Esophagus mucosa (tissue), 1 donor: ENCODE results near the gene QRSL1. TPM values are rescaled to one million over a fixed set of nuclear protein-coding genes. Genes with fewer than 3 reads are reported as not detected.
"Not testable (repeated sequence)": the region's sequence is repeated elsewhere in the genome, so short reads cannot be mapped to it uniquely, and the experiment has no call there.

ENCODE experiments used
- ATAC-seq: fragments of 200-7000 bp; cut with Tn5 transposase; one replicate; pipeline ENCODE4 v1.9.1; 2020
- total RNA-seq: library from RNA; stranded (reverse); gene quantifications from one replicate; pipeline ENCODE4 v1.2.4, GENCODE V29; 2023
- donor health status: DM: yes; HTN: yes; CAD: no.

The QRSL1 gene
- total RNA-seq, 1 donor from 2014 or later, result 12.6 TPM

- no peak for ATAC-seq
These were observed 56.5 kb downstream of the QRSL1 start for GRCh38 chr6:106685833-106686232.

- no peak for ATAC-seq
These were observed 59.0 kb downstream of the QRSL1 start for GRCh38 chr6:106688177-106688951.

- peak; percentile 85 for ATAC-seq
These were observed 62.9 kb downstream of the QRSL1 start for GRCh38 chr6:106692112-106692818.

GRCh38 chr6:106692819-106693208, 63.4 kb downstream of the QRSL1 start:
- ATAC-seq, result peak; percentile 54

GRCh38 chr6:106693418-106693817, 64.0 kb downstream of the QRSL1 start:
- ATAC-seq, result no peak

GRCh38 chr6:106694343-106694742, 65.0 kb downstream of the QRSL1 start:
- peak; percentile 45 for ATAC-seq

GRCh38 chr6:106700581-106700980, 71.2 kb downstream of the QRSL1 start:
- no peak for ATAC-seq

GRCh38 chr6:106701201-106701600, 71.8 kb downstream of the QRSL1 start:
- not testable (repeated sequence) for ATAC-seq

- ATAC-seq, result peak; percentile 39
These were observed 72.7 kb downstream of the QRSL1 start for GRCh38 chr6:106702046-106702445.

- ATAC-seq, result peak; percentile 83
These were observed 73.2 kb downstream of the QRSL1 start for GRCh38 chr6:106702451-106703110.

GRCh38 chr6:106704327-106704726, 74.9 kb downstream of the QRSL1 start:
- peak; percentile 84 for ATAC-seq

- ATAC-seq, result no peak
These were observed 75.8 kb downstream of the QRSL1 start for GRCh38 chr6:106705156-106705555.

GRCh38 chr6:106710580-106710979, 81.2 kb downstream of the QRSL1 start:
- ATAC-seq, result no peak

GRCh38 chr6:106714281-106714680, 84.9 kb downstream of the QRSL1 start:
- ATAC-seq, result no peak

- ATAC-seq, result peak; percentile 97
These were observed 86.5 kb downstream of the QRSL1 start for GRCh38 chr6:106715922-106716321.

- ATAC-seq, result no peak
These were observed 87.6 kb downstream of the QRSL1 start for GRCh38 chr6:106716966-106717365.

Other genes starting within 250 kb of the QRSL1 start
- gene RTN4IP1, start 80 bp upstream of the QRSL1 start, total RNA-seq, result 3.5 TPM